GM12878 (cell line): Measurements from ENCODE around the gene MKNK1. TPM values are rescaled to one million over a fixed set of nuclear protein-coding genes. Genes with fewer than 3 reads are reported as not detected.

Experiments
- ATAC-seq: fragments of 200-7000 bp; cut with Tn5 transposase; 3 replicates; pipeline ENCODE4 v1.9.1; 2020; ENCODE audit warnings: mild to moderate bottlenecking, moderate library complexity
- BruUV-seq: library from RNA; stranded (reverse); fragments of 400-500 nt; replicated peaks from 2 replicates; lab custom pipeline; 2021; lab: Mats Ljungman, UMichigan
- CTCF ChIA-PET: fragments of 300-600 bp; sonication (Branson Sonifier 250); formaldehyde crosslinking; extraction: SDS; loops from one replicate; lab custom pipeline; 2021; ENCODE audit warnings: inconsistent platforms; lab: Yijun Ruan, JAX
- POLR2A ChIA-PET: fragments of 350-600 bp; formaldehyde crosslinking; extraction: SDS; loops from one replicate; lab custom pipeline; 2021; ENCODE audit warnings: inconsistent platforms; lab: Charles Lee
- RAD21 ChIA-PET: fragments of 300-600 bp; sonication (Branson Sonifier 250); formaldehyde crosslinking; loops from one replicate; lab custom pipeline; 2023; ENCODE audit warnings: antibody characterized with exemption; ENCODE audit not compliant: unreplicated experiment; lab: Charles Lee
- SMC1A ChIA-PET: fragments of 300-600 bp; sonication (Branson Sonifier 250); formaldehyde crosslinking; loops from one replicate; lab custom pipeline; 2023; ENCODE audit not compliant: unreplicated experiment, uncharacterized antibody; lab: Charles Lee
- DNase-seq: peaks from one replicate; pipeline ENCODE4 v3.0.0-alpha.2; 2011; ENCODE audit warnings: low read depth, low spot score
- FAIRE-seq: peaks from 3 replicates; lab custom pipeline; 2011; peaks lifted over from hg19 to GRCh38; lab: Jason Lieb, UNC
- H2AFZ ChIP-seq: 2 replicates; pipeline ENCODE4 v1.6.0; 2011; ENCODE audit warnings: low read depth, low read length, control low read depth; ENCODE audit not compliant: control insufficient read depth
- H3K27ac ChIP-seq: 2 replicates; pipeline ENCODE4 v1.5.1; 2011; ENCODE audit warnings: control low read depth; ENCODE audit not compliant: control insufficient read depth, insufficient read depth
- H3K27me3 ChIP-seq, 2 experiments: replicated peaks in 1 of 2; 2 replicates each; pipeline versions ENCODE4 v1.6.0 to v1.6.1; 2011; ENCODE audit warnings: low read length in 1 of 2; ENCODE audit not compliant: control insufficient read depth in 2 of 2, insufficient read depth in 2 of 2
- H3K36me3 ChIP-seq, 2 experiments: 2 replicates each; pipeline ENCODE4 v1.5.1; 2011; ENCODE audit warnings: low read length in 1 of 2; ENCODE audit not compliant: control insufficient read depth in 2 of 2, insufficient read depth in 2 of 2
- H3K4me1 ChIP-seq: 2 replicates; pipeline ENCODE4 v1.6.1; 2011; ENCODE audit warnings: mild to moderate bottlenecking, low read length, moderate library complexity, mixed read lengths; ENCODE audit not compliant: control insufficient read depth, insufficient read depth
- H3K4me2 ChIP-seq: 2 replicates; pipeline ENCODE4 v1.6.0; 2011; ENCODE audit warnings: control low read depth; ENCODE audit not compliant: control insufficient read depth, insufficient read depth
- H3K4me3 ChIP-seq: fragments of 200-600 bp; sonication (generic); 2 replicates; pipeline ENCODE4 v1.5.1; 2016
- H3K79me2 ChIP-seq: 2 replicates; pipeline ENCODE4 v1.6.0; 2011; ENCODE audit warnings: low read length; ENCODE audit not compliant: control insufficient read depth, insufficient read depth
- H3K9ac ChIP-seq: 2 replicates; pipeline ENCODE4 v1.8.0; 2011; ENCODE audit warnings: low read length, control low read depth, mixed read lengths; ENCODE audit not compliant: control insufficient read depth, insufficient read depth
- H3K9me3 ChIP-seq: replicated peaks from 3 replicates; pipeline ENCODE4 v1.5.1; 2011; ENCODE audit warnings: mild to moderate bottlenecking, low read length; ENCODE audit not compliant: control insufficient read depth, insufficient read depth
- H4K20me1 ChIP-seq: 2 replicates; pipeline ENCODE4 v1.6.0; 2011; ENCODE audit not compliant: control insufficient read depth, insufficient read depth
- BACH1 ChIP-seq: fragments of 450-650 bp; IDR thresholded peaks from 2 replicates; pipeline ENCODE4 v1.6.1; 2017; ENCODE audit warnings: mild to moderate bottlenecking, borderline replicate concordance
- BMI1 ChIP-seq: fragments of 450-650 bp; IDR thresholded peaks from 2 replicates; pipeline ENCODE4 v1.6.1; 2016; ENCODE audit warnings: mild to moderate bottlenecking, moderate library complexity, borderline replicate concordance
- CBX5 ChIP-seq: sonication (generic); IDR thresholded peaks from 2 replicates; pipeline ENCODE4 v1.6.1; 2016; ENCODE audit warnings: low read depth, moderate library complexity, mild to moderate bottlenecking, inconsistent platforms
- DPF2 ChIP-seq: fragments of 450-650 bp; IDR thresholded peaks from 2 replicates; pipeline ENCODE4 v1.6.1; 2017; ENCODE audit warnings: mild to moderate bottlenecking
- MYB ChIP-seq: fragments of 150-350 bp; IDR thresholded peaks from 2 replicates; pipeline ENCODE4 v1.6.1; 2014; ENCODE audit warnings: mild to moderate bottlenecking, low read depth, low read length, borderline replicate concordance
- NFYB ChIP-seq: IDR thresholded peaks from 2 replicates; pipeline ENCODE4 v1.6.1; 2011; ENCODE audit warnings: low read depth, mild to moderate bottlenecking, low read length, improper control_type of control experiment, moderate library complexity; ENCODE audit not compliant: insufficient read depth
- NR2C1 ChIP-seq: fragments of 450-650 bp; IDR thresholded peaks from 2 replicates; pipeline ENCODE4 v1.6.1; 2017; ENCODE audit warnings: antibody characterized with exemption, mild to moderate bottlenecking, moderate library complexity
- NR2C2 ChIP-seq: IDR thresholded peaks from 2 replicates; pipeline ENCODE4 v1.6.1; 2011; ENCODE audit warnings: borderline replicate concordance, low read depth; ENCODE audit not compliant: control insufficient read depth, insufficient read length
- RAD21 ChIP-seq: IDR thresholded peaks from 2 replicates; pipeline ENCODE4 v1.6.1; 2011; ENCODE audit warnings: mild to moderate bottlenecking, low read depth, low read length, moderate library complexity; ENCODE audit not compliant: insufficient read depth
- RELA ChIP-seq: fragments of 450-650 bp; IDR thresholded peaks from 2 replicates; pipeline ENCODE4 v1.8.0; 2014; ENCODE audit warnings: borderline replicate concordance; ENCODE audit not compliant: partially characterized antibody
- SMAD5 ChIP-seq: IDR thresholded peaks from 2 replicates; pipeline ENCODE4 v1.6.1; 2016; ENCODE audit warnings: antibody characterized with exemption, low read depth
- TCF7 ChIP-seq: IDR thresholded peaks from 2 replicates; pipeline ENCODE4 v1.6.1; 2014; ENCODE audit warnings: antibody characterized with exemption, borderline replicate concordance
- WGBS: methylation state at CpG from one replicate; pipeline ENCODE4 v1.1.6; 2016; ENCODE audit warnings: low lambda C conversion rate; ENCODE audit not compliant: insufficient replicate concordance, insufficient coverage; ENCODE audit errors: missing lambda C conversion rate; 5-methylcytosine and 5-hydroxymethylcytosine counted together
- in situ Hi-C: fragments of 300-500 bp; cut with MboI; formaldehyde crosslinking; loops from 9 replicates; pipeline ENCODE4 v1.14.3; 2018; ENCODE audit warnings: mixed read lengths
- intact Hi-C: fragments of 100-400 bp; cut with micrococcal nuclease; formaldehyde crosslinking; loops from one replicate; pipeline ENCODE4 v1.14.2; 2022; ENCODE audit not compliant: unreplicated experiment
- polyA plus RNA-seq, 11 experiments: library from polyadenylated mRNA; depleted of rRNA in 4 of 11; unstranded in 6 of 11; stranded (reverse) in 5 of 11; fragments of >200 nt; fragmentation: Nextera tagmentation in 4 of 11; fragmentation: Illumina TruSeq in 1 of 11; extraction: Ambion mirVana in 4 of 11; extraction: Trizol in 1 of 11; gene quantifications; 1 replicate in 1 of 11; 2 replicates in 10 of 11; pipeline versions ENCODE4 v1.2.1 to v1.2.3, GENCODE V29; 2011 to 2016; ENCODE audit warnings: inconsistent platforms in 2 of 11, missing spikeins in 2 of 11, low read depth in 1 of 11
- total RNA-seq, 4 experiments: library from RNA; depleted of rRNA in 3 of 4; stranded (reverse); fragments of >200 nt in 3 of 4; fragmentation: Illumina TruSeq in 1 of 4; extraction: Trizol in 1 of 4; gene quantifications; 2 replicates each; pipeline versions ENCODE4 v1.2.1 to v1.2.3, GENCODE V29; 2013 to 2021

MKNK1 gene
- total and polyA plus RNA-seq, 10 of the 15 experiments (the other 5 are each of a cell fraction or from before 2014, with no cell fraction given) = 13.7 to 29.9 (median 26.5) TPM

- Histone ChIP-seq H3K36me3 (no peaks in the 10 kb centered on the region), H4K20me1 (no peaks in the 10 kb centered on the region), H3K27ac (no peak overlapping the region), H3K4me3 (no peak overlapping the region), H3K9me3 (no peaks in the 10 kb centered on the region), H3K4me2 (no peak overlapping the region), H3K9ac (no peak overlapping the region), H3K79me2 (no peaks in the 10 kb centered on the region), H2AFZ (no peak overlapping the region), H3K4me1 (no peaks in the 10 kb centered on the region), H3K27me3 (peaks cover 4 to 12% of the 10 kb centered on the region in 2 experiments; a peak in 2 of 4 replicates)
- FAIRE-seq = no peak
- ChIA-PET POLR2A (no interaction called here), RAD21 (no interaction called here), CTCF (interaction anchor here (1.4 to 2.0 kb wide), 2 partner anchors 12 to 50 kb away, joined by 3 to 6 read pairs; no protein-coding TSS in a partner anchor), SMC1A (no interaction called here)
- no peak for DNase-seq
- intact Hi-C loops = no loop called here
- TF ChIP-seq RELA (no peak), SMAD5 (no peak), BMI1 (no peak), NR2C1 (no peak), BACH1 (no peak), CBX5 (no peak), MYB (no peak), DPF2 (no peak), RAD21 (no peak), NFYB (no peak), TCF7 (no peak), NR2C2 (no peak)
- no peak for ATAC-seq
- in situ Hi-C loops = no loop called here
- BruUV-seq = no TSS peak
- 0% methylated on average over 1 of the region's 1 CpG for WGBS
Measured at GRCh38 chr1:46536527-46536926, 67.5 kb downstream of the MKNK1 start.
